Loucy (cell line): ENCODE measurements around the gene DISP3.

Experiments used
- CTCF ChIP-seq: fragments of 200-600 bp; sonication (generic); conservative IDR thresholded peaks from 2 replicates; pipeline ENCODE4 v1.5.1; 2014; ENCODE audit warnings: mild to moderate bottlenecking, antibody characterized with exemption, low read length
- EZH2phosphoT487 ChIP-seq: fragments of 200-600 bp; IDR thresholded peaks from 2 replicates; pipeline ENCODE4 v1.6.1; 2018; ENCODE audit warnings: antibody characterized with exemption, mild to moderate bottlenecking, moderate library complexity, borderline replicate concordance

GRCh38 chr1:11475748-11476147 is 3.2 kb upstream of the DISP3 start:
- no peak for TF ChIP-seq CTCF
- TF ChIP-seq EZH2phosphoT487, result no peak
